ENCODE data around the gene SPI1.

GRCh38 chr11:47325271-47326041 is 52.9 kb downstream of the SPI1 start:
- TF ChIP-seq RFX5 (IDR thresholded peaks at IDR 0.05) (no peak), CTCF (IDR thresholded peaks at IDR 0.05) (no peak), POLR2A (IDR thresholded peaks at IDR 0.05; ENCODE audit: low read length) (no peak), MAZ (IDR thresholded peaks at IDR 0.05; ENCODE audit: borderline replicate concordance, low read depth, low read length) (no peak), ZNF302 (CRISPR knock-in tag; IDR thresholded peaks at IDR 0.05) (no peak), HOXB13 (CRISPR knock-in tag; IDR thresholded peaks at IDR 0.05; ENCODE audit: low read depth) (no peak), ZFP36 (IDR thresholded peaks at IDR 0.05; ENCODE audit: borderline replicate concordance, partially characterized antibody) (no peak), RAD21 (conservative IDR thresholded peaks at IDR 0.05 in 1 of 2, IDR thresholded peaks at IDR 0.05 in 1 of 2) (no peak), BHLHE40 (IDR thresholded peaks at IDR 0.05; ENCODE audit: low read depth, low read length) (no peak), CEBPB (IDR thresholded peaks at IDR 0.05) (no peak), SREBF2 (IDR thresholded peaks at IDR 0.05) (no peak)
- TF ChIP-seq, protein P1, sequence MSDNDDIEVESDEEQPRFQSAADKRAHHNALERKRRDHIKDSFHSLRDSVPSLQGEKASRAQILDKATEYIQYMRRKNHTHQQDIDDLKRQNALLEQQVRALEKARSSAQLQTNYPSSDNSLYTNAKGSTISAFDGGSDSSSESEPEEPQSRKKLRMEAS (IDR thresholded peaks at IDR 0.05) = no peak

Data from A549 (cell line).